Measurements from ENCODE around the gene HSD17B12.

Gene HSD17B12

GRCh38 chr11:43736502-43737200 is 56.1 kb downstream of the HSD17B12 start:
- no peak for TF ChIP-seq CTCF (IDR thresholded peaks at IDR 0.05; ENCODE audit: low read depth, low read length, missing control alignments)
- no peak for DNase-seq (ENCODE audit: low read depth)
- H3K4me3 ChIP-seq (ENCODE audit: low read depth, low read length): no peak overlapping the region

GRCh38 chr11:43737201-43737590 is 56.7 kb downstream of the HSD17B12 start:
- no peak overlapping the region for H3K4me3 ChIP-seq (ENCODE audit: low read depth, low read length)
- TF ChIP-seq CTCF (IDR thresholded peaks at IDR 0.05; ENCODE audit: low read depth, low read length, missing control alignments): no peak
- DNase-seq (ENCODE audit: low read depth): no peak

- no peak for TF ChIP-seq CTCF (IDR thresholded peaks at IDR 0.05; ENCODE audit: low read depth, low read length, missing control alignments)
- no peak for DNase-seq (ENCODE audit: low read depth)
- H3K4me3 ChIP-seq (ENCODE audit: low read depth, low read length): no peak overlapping the region
Observed at GRCh38 chr11:43738600-43739409, 58.3 kb downstream of the HSD17B12 start.

GRCh38 chr11:43746670-43747069 is 66.1 kb downstream of the HSD17B12 start:
- no peak overlapping the region for H3K4me3 ChIP-seq (ENCODE audit: low read depth, low read length)
- DNase-seq (ENCODE audit: low read depth): no peak
- TF ChIP-seq CTCF (IDR thresholded peaks at IDR 0.05; ENCODE audit: low read depth, low read length, missing control alignments): no peak

- no peak for DNase-seq (ENCODE audit: low read depth)
- no peak for TF ChIP-seq CTCF (IDR thresholded peaks at IDR 0.05; ENCODE audit: low read depth, low read length, missing control alignments)
- no peak overlapping the region for H3K4me3 ChIP-seq (ENCODE audit: low read depth, low read length)
Observed at GRCh38 chr11:43747130-43747802, 66.7 kb downstream of the HSD17B12 start.

- TF ChIP-seq CTCF (IDR thresholded peaks at IDR 0.05; ENCODE audit: low read depth, low read length, missing control alignments): no peak
- H3K4me3 ChIP-seq (ENCODE audit: low read depth, low read length): no peak overlapping the region
- no peak for DNase-seq (ENCODE audit: low read depth)
Observed at GRCh38 chr11:43748095-43748494, 67.6 kb downstream of the HSD17B12 start.

Data from GM12864 (cell line).